NOMO-1 (cell line): ENCODE results near the gene FNTB.

Experiments
- DNase-seq, 2 experiments: peaks; one replicate each; lab custom pipeline; 2025; ENCODE audit not compliant: unreplicated experiment in 2 of 2; lab: John Stamatoyannopoulos, UW

Gene FNTB, protein sequence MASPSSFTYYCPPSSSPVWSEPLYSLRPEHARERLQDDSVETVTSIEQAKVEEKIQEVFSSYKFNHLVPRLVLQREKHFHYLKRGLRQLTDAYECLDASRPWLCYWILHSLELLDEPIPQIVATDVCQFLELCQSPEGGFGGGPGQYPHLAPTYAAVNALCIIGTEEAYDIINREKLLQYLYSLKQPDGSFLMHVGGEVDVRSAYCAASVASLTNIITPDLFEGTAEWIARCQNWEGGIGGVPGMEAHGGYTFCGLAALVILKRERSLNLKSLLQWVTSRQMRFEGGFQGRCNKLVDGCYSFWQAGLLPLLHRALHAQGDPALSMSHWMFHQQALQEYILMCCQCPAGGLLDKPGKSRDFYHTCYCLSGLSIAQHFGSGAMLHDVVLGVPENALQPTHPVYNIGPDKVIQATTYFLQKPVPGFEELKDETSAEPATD

DNA sequence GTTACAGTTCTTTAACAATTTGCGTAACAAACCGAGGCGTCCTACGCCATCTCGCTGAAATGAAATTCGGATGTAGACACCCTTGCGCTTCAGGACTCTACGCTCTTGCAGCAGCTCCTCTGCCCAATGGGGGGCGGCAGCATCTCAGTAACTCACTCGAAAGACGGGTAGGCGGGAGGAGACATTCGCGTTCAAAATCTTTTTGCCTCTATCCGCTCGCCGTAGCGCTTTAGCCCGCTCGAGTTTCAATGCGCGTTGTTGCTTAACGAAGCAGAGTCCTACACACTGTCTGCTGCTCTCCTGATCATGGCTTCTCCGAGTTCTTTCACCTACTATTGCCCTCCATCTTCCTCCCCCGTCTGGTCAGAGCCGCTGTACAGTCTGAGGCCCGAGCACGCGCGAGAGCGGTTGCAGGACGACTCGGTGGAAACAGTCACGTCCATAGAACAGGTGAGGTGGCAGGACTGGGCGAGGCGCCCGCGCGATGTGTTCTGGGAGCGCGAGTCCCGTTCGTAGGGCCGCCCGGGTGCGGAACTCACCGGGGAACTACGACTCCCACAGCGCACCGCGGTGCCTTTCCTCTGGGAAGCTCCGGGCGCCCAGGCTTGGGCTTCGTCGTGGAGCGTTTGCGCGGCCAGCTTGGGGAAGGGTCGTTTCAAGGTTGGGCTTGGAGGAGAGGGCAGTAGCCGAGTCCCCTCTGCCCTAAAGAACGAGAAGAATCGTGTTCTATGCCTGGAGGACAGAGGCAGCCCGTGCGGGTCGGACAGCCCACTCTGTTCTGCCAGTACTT lies at the start of gene FNTB:
TSS of gene FNTB (plus strand) at position 248 of the 790 bp plus-strand sequence. CDS start at position 307, 59 bp downstream.
- DNase-seq, result peak; percentile 98

DNA sequence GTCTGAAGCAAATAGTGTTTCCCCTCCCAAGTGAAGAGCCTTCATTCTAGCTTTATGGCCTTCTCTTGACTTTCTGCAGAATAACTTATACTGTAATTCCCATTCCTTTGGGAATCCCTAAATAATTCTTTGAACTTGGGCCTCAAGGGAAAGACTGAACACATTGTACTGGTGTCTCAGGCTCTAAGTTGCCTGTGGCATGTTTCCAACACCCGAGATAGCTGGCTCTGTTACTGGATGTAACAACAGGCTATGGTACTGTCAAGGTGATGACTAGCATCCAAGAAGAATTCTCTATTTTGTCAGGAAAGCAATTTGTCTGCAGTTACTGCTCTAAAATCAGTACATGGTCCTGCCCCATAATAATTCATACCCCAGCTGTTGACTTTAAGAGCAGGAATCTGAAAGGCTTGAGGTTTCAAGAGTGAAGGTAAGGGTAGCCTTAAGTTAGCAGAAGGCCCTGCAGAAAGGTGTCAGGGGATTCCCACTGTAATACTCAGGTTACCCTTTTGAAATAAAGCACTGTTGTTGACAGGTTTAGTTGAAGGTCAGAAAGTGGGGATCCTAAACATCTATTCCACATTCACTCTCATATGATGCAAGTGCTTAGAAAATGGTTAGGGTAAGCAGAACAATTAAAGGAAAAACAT lies 49.4 kb upstream of the FNTB start:
- DNase-seq, result no peak

DNA sequence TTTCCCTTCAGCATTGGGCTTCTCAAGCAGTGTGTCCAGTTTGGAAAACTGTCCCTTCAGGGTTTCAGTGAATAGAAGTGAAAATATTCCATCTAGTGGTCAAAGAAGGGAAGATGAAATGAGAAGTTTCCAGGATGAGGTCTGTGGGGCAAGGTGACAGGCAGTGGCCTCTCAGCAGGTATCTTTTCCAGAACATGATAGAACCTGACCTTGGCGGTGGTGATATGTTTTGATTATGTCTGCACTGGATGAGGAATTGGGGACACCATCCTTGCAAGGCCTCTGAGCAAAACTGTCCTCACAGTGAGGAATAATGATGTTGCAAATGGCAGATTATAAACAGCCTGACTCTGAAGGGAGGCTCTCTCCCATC lies 48.9 kb upstream of the FNTB start:
- DNase-seq, result no peak

DNA sequence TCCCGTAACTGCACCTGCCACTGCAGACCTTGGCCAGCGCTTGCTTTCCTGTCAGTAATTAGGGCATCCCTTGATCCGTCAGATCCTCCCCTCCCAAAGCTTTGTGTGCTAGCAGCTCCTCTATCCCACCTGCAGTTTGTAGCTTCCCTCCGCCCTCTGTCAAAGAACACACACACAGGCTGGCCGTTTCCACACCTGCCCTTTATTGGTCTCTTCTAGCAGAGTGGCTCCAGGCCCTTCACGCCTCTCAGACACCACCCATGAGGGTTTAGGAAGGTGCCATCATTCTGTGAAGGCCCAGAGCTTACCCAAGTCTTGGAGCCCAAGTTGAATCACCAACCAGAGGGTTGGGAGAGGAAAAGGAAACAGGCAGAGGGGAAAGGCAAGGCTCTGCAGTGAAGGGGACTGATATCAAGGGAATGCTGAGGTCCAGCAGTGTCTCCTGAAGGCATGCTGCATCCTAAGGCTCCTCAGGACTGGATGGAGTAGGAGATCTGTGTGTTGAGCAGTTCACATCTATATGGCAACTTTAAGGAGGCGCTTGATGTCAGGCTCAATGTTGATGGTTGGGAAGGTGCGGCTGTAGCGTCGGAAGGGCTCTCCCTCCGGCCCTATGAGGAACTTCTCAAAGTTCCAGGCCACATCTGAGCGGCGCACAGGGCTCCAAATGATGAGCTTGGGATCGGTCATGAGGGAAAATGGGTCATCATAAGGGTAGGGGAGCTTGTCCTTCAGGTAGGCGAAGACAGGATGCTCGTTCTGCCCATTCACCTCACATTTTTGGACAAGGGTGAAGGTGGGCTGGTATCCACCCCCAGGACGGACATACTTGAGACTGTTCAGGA lies 47.5 kb upstream of the FNTB start:
- no peak for DNase-seq

DNA sequence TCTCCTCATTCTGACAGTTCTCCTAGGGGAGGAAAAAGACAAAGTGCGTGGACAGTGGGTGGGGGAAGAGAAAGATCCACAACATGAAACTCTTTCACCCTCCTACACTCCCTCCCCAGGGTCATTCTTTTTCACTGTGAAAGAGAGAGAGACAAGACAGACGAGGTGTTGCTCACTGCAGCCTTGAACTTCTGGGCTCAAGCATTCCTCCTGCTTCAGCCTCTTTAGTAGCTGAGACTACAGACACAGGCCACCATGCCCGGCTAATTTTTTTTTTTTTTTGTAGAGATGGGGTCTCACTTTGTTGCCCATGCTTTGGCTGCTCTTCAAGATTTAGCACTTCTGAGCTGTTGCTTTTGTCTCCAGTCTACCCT lies 46.9 kb upstream of the FNTB start:
- no peak for DNase-seq

DNA sequence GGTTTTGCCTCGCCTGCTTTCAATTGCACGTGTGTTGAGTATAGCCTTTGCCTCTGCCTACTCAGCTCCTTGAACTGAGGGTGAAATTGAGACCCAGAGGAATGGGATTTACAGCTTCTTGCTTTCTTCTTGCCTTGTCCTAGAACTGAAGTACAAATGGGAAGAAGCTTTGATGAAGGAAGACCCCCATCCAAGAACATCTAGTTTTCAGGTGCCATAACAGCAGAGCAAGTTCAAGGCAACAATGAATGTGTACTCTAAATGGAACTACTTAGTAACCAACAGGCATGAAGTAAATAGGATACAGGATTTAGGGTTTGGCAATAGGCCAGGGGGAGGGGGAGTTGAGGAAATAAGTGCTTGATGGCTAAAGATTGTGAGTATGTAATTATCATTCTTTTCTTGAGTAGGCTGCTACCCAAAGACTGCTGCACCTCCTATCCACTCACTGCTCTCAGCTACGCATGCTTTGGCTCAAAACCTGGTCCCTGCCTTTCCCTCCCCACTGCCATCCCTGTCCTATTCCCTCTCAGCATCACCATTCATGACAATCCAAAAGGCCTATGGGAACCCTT lies 46.3 kb upstream of the FNTB start:
- DNase-seq, result no peak

DNA sequence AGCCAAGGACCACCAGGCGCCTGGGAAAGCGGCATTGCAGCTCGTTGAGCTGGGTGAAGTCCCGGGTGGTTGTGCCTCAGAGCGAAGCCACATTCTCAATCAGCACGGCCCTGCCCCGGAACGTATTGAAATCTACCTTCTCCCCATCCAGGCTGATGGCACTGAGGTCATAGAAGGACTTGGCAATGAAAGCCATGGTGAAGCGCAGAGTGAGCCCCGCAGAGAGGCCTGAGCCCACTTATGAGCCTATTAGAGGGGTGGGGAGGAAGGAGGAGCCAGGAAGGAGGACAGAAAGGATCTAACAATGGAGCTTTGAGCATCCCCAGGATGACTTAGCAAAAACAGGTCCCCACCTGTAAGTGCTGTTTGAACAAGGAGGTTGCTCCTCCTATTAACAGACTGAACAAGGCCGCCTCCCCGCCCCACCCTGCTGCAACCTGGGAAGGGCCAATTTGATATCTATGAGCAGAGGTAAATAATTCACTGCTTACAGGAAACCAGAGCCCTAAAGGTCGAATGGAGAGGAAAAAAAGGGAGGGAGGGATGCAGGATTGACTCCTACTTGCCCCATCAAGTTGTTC lies 44.1 kb upstream of the FNTB start, which contains the start of gene GPX2:
TSS of gene GPX2 (minus strand) at position 215 of the 581 bp plus-strand sequence. CDS start at position 196, 19 bp downstream.
- no peak for DNase-seq

DNA sequence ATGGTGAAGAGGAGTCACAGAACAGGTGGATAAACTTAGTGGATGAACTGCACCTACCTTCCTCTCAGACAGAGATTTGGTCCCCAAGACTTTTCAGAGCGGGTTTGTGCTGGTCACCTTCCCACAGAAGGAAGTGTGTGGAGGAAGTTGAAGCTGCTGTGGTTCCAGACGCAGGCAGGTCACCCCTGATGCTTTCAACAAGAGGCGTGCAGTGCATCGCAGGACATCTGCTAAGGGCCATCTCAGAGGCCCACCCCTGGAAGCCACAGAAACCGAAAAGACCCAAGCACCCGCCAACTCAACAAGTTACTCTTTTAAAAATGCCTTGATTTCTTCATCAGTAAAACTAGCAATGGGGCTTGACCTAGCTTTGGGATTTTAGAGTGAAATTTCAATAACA lies 43.1 kb upstream of the FNTB start:
- no peak for DNase-seq

DNA sequence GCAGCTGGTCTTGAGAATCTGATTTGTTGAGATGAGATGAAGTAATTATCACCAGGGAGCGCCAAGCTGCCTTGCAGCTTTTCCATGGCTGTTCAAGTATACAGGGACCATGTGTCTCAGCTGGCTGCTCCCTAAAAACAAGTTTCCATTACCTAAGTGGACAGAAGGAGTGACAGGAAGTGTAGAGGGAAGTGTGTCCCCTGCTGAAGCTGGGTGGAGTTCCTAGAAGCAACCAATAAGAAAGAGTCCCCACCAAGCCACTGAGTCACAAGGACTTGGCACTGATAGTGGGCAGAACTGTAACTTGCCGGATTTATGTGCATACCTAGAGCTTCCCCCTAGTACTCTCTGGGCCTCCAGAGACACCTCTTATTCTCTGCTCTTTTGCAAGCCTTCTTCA lies 42.7 kb upstream of the FNTB start:
- no peak for DNase-seq

DNA sequence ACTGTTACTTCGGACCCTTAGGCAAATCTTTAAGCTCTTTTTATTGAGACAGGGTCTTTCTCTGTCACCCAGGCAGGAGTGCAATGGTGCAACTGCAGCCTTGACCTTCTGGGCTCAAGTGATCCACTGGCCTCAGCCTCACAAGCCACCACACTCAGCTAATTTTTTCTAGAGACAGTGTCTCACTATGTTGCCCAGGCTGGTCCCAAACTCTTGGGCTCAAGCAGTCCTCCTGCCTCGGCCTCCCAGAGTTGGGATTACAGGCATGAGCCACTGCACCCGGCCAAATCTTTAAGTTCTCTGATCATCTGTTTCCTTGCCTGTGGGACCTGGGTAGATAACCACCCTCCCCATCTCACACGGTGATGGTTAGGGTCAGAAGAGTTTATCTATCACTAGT lies 41.8 kb upstream of the FNTB start:
- DNase-seq, result no peak

DNA sequence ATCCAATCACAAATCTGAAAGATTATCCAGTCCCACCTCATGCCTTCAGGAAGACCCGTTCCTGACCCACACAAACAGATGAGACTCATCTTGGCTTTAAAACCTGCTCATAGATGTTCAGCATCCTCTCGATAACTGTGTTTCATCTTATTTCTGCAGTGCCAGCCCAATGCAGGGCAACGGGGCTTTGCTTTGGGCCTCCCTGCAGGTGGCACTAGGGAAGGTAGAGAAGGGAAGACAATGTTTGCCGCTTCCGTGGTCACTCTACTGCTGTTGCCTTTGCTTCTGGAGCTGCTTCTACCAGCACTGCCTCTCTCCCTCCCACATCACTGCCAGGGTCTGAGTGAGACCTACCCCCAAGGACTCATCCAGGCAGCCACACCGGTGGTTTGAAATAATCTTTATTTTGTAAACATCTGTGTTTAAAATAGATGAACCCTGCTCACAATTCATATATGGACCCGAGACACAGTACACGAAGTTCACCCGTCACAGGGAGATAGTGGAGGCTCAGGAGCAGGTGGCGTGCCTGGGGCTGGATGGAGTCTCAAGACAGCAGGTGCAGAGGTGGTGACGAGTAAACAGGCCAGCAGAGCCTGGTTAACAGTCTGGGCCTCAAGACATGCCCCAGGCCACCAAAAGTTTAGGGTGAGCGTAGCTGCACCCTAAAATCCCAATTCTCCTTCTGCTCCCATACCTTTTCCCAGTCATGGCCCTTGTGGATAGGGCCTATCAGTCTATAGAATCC lies 41.1 kb upstream of the FNTB start:
- DNase-seq, result no peak

DNA sequence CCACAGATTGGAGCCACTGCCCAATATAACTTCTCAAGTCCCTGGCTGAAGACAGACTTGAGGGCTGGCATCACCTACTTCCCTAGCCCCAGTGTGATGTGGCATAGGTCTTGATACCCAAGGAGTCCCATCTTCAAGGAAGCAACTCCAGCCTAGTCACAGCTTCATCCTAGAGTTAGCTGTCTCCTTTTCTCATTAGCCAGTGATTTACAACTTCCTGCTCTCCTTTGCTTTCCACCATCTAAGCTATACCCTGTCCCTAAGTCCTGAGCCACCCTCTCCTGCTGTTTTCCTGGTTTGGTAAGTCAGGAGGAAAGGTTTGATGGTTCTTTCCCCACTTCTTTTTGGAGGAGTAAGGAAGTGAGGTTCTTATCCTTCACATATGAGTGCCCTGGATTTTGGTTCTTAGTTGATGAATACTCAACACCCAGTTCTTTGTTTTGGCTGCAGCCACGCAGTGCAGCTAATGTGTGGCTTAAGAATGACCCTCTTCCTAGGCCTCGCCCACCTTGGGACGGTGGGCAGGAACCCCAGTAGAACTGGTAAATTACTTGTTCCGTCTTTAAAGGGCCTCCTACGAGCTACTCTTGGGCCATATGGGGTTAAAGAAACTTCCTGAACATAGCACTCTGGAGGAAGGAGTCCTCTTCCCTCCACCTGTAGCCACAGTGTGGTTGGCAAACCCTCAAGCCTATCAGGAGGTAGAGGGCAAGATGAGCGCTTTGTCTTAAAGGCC lies 40.2 kb upstream of the FNTB start:
- no peak for DNase-seq

DNA sequence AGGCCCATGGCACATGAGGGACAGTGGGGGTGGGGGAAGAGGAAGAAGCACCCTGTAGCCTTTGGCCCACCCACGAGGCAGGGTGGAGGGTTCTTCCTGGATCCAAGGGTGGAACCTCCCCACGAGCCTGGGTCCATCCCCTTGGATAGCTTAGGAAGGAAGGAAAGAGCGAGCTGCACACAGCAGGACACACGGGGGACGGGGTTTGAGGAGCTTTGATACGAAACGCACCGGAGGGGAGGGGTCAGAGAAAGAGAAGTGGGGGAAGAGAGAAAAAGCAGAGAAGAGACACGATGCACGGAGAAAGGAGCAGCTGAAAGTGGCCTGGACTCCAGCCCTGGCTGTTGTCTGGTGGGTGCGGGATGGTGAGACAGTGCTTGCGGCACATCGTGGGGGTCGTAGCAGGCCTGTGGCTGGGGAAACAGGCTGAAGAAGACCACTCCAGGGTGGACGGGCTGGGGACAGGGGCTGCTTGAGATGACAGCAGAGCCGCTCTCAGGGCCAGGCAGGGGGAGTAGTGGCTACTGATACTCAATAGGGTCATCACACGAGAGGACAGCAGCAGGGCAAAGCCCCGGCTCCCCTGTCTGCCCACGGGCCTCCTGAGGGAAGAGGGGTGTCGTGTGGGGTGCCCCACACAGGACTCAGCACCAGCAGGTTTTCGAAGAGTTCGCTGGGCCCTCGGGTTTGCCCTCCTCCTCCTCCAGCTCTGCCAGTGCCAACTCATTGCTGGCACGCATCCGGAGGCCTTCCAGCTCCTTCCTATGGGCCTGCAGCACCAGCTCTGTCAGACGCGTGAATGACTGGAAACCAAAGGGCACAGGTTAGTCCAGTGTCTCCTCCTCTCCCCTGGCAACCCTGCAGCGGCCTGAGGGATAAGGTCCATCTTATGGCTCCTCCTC lies 38.7 kb upstream of the FNTB start:
- DNase-seq, result no peak

DNA sequence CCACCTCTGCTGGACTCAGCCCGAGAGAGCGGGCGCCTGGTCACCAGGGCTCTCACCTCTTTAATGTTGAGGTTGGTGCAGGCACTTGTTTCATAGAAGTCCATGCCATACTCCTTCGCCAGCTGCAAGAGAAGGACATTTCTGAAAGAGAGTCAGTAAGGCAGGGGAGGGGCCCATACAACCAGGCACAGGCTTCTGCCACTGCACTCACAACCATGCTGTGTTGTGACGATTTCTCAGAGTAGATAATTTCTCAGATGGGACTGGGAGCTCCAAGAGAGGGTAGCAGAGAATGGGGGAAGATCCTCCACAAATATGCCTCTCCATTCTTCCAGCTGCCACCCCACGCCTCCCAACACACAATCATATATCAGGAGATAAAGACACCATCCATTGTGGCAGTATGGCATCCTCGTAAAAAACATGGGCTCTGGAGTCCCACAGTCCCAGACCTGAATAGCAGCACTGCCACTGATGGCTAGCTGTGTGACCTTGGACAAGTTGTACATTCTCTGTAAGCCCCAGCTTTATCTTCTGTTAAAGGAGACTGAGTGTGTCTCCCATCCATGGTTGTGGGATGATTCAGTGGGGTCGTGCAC lies 38.0 kb upstream of the FNTB start:
- no peak for DNase-seq

DNA sequence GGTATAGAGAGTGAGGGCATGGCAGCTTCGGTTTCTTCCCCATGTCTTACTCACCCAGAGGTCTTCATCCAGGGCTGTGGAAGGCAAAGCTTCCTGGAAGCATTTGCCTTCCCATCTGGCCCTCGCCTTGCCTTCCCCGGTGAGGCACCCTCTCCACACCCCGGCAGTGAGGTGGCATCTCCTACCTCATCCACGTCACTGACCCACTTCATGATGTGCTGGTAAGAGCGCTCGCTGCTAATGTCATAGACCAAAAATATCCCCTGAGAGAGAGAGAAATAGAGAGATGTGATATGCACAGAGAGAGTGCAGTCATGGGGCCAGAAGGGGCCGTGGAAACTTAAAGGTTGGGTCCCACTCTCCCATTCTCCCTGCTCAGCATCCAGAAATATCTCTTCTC lies 35.8 kb upstream of the FNTB start:
- no peak for DNase-seq

DNA sequence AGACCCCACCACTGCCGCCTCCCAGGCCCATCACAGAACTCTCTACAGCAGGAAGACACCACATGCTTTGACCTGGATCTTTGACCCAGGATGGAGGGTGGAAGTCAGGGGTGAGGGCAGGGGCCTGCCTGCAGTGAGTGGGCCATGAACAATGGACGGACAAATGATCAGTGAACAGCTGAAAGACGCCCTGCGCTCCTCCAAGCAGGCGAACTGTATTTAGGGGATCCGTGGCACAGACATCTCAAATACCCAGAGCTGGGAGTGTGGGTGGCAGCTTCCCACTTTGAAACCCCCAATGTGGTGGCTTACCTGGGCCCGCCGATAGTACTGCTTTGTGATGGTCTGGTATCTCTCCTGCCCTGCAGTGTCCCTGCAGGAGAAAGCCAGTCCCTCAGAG lies 35.4 kb upstream of the FNTB start:
- no peak for DNase-seq

DNA sequence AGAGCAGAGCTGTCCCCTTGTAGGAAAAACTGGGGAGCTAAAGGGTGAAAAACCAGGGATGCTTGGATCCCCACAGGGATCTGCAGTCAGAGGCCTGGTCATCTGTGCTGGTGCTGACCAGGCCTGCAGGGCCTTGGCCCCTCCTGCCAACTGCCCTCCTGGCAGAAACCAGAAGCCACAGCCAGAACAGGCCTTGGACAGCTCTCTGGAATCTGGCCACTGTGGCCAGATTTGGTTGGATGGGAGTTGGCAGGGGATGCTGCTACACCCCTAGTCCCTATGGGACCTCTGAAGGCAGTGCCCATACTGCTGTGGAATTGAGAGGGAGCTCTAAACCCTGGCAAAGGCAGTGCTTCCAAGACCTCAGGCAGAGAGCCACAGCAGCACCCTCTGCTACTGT lies 35.0 kb upstream of the FNTB start:
- DNase-seq, result no peak
